OCI-LY3 (cell line): ENCODE results near the gene ZNF519.
"Not testable (repeated sequence)": the region's sequence is repeated elsewhere in the genome, so short reads cannot be mapped to it uniquely, and the experiment has no call there.

ENCODE experiments used
- H2AFZ ChIP-seq: fragments of 200-600, 300-600 bp; shearing (Covaris generic); 2 replicates; pipeline ENCODE4 v1.6.0; 2014; ENCODE audit warnings: antibody characterized with exemption, low read depth, low read length
- H3K27ac ChIP-seq: fragments of 200-600, 300-600 bp; sonication (generic); 2 replicates; pipeline ENCODE4 v1.5.1; 2014; ENCODE audit warnings: mild to moderate bottlenecking, low read length, moderate library complexity, mixed read lengths
- H3K27me3 ChIP-seq: fragments of 200-600, 300-600 bp; sonication (generic); 2 replicates; pipeline ENCODE4 v1.6.1; 2014; ENCODE audit warnings: low read depth, low read length, mixed read lengths
- H3K36me3 ChIP-seq: fragments of 200-600, 300-600 bp; sonication (generic); replicated peaks from 2 replicates; pipeline ENCODE3; 2014; ENCODE audit warnings: low read depth, low read length, mixed read lengths
- H3K4me1 ChIP-seq: fragments of 300-600, 200-600 bp; sonication (generic); 2 replicates; pipeline ENCODE4 v1.6.1; 2014; ENCODE audit warnings: low read length, mixed read lengths
- H3K4me2 ChIP-seq: fragments of 200-600, 300-600 bp; sonication (generic); 2 replicates; pipeline ENCODE4 v1.6.1; 2014; ENCODE audit warnings: low read length, mixed read lengths
- H3K4me3 ChIP-seq: fragments of 300-600, 200-600 bp; sonication (generic); 2 replicates; pipeline ENCODE4 v1.5.1; 2014; ENCODE audit warnings: antibody characterized with exemption, mild to moderate bottlenecking, low read length, moderate library complexity
- H3K79me2 ChIP-seq: fragments of 300-600, 200-600 bp; shearing (Covaris generic); 2 replicates; pipeline ENCODE4 v1.6.1; 2014; ENCODE audit warnings: mild to moderate bottlenecking, low read length, mixed read lengths
- H3K9ac ChIP-seq: fragments of 300-600, 200-600 bp; shearing (Covaris generic); 2 replicates; pipeline ENCODE4 v1.6.0; 2014; ENCODE audit warnings: mild to moderate bottlenecking, low read length, moderate library complexity
- H3K9me3 ChIP-seq: fragments of 200-600, 300-600 bp; shearing (Covaris generic); 2 replicates; pipeline ENCODE4 v1.6.1; 2014; ENCODE audit warnings: low read length, mixed read lengths; ENCODE audit not compliant: insufficient read depth
- H4K20me1 ChIP-seq: fragments of 200-600, 300-600 bp; sonication (generic); 2 replicates; pipeline ENCODE4 v1.6.1; 2016; ENCODE audit warnings: low read length, mixed read lengths; ENCODE audit not compliant: insufficient read depth
- CTCF ChIP-seq: fragments of 200-600, 300-600 bp; sonication (generic); IDR thresholded peaks from 2 replicates; pipeline ENCODE4 v1.5.1; 2014; ENCODE audit warnings: antibody characterized with exemption, low read length, low read depth
- EZH2phosphoT487 ChIP-seq: fragments of 200-600 bp; shearing (Covaris generic); IDR thresholded peaks from 2 replicates; pipeline ENCODE4 v1.6.1; 2018; ENCODE audit warnings: antibody characterized with exemption, mixed run types, low read depth

Gene ZNF519

GRCh38 chr18:14144628-14144895 is 12.3 kb upstream of the ZNF519 start:
- Histone ChIP-seq H3K4me3 (no peak overlapping the region), H3K79me2 (no peaks in the 10 kb centered on the region), H3K36me3 (no peaks in the 10 kb centered on the region), H3K4me2 (no peak overlapping the region), H3K27ac (no peak overlapping the region), H3K9ac (no peak overlapping the region), H3K9me3 (no peaks in the 10 kb centered on the region), H4K20me1 (no peaks in the 10 kb centered on the region), H2AFZ (no peak overlapping the region), H3K27me3 (no peaks in the 10 kb centered on the region), H3K4me1 (no peaks in the 10 kb centered on the region)
- TF ChIP-seq EZH2phosphoT487, result no peak
- no peak for TF ChIP-seq CTCF

GRCh38 chr18:14143871-14144627 is 11.8 kb upstream of the ZNF519 start:
- H3K4me3 ChIP-seq, H4K20me1 ChIP-seq, H3K27ac ChIP-seq, H3K4me1 ChIP-seq, H3K27me3 ChIP-seq, H3K79me2 ChIP-seq, H2AFZ ChIP-seq, H3K4me2 ChIP-seq, H3K9me3 ChIP-seq, H3K9ac ChIP-seq, H3K36me3 ChIP-seq: not testable (repeated sequence)

GRCh38 chr18:14143396-14143795 is 11.2 kb upstream of the ZNF519 start:
- not testable (repeated sequence) for H3K4me1 ChIP-seq, H3K27me3 ChIP-seq, H3K9ac ChIP-seq, H3K9me3 ChIP-seq, H2AFZ ChIP-seq, H3K36me3 ChIP-seq, H3K4me3 ChIP-seq, H3K4me2 ChIP-seq, H3K79me2 ChIP-seq, H3K27ac ChIP-seq, H4K20me1 ChIP-seq

GRCh38 chr18:14142177-14142576 is 9.9 kb upstream of the ZNF519 start:
- H3K27ac ChIP-seq, H3K9ac ChIP-seq, H2AFZ ChIP-seq, H3K27me3 ChIP-seq, H3K4me1 ChIP-seq, H3K79me2 ChIP-seq, H3K4me2 ChIP-seq, H3K4me3 ChIP-seq, H4K20me1 ChIP-seq, H3K36me3 ChIP-seq, H3K9me3 ChIP-seq: not testable (repeated sequence)

GRCh38 chr18:14139583-14139982 is 7.3 kb upstream of the ZNF519 start:
- not testable (repeated sequence) for H3K27ac ChIP-seq, H3K4me2 ChIP-seq, H3K27me3 ChIP-seq

GRCh38 chr18:14137971-14138370 is 5.7 kb upstream of the ZNF519 start:
- H3K36me3 ChIP-seq, result not testable (repeated sequence)

More at GRCh38 chr18:14139583-14139982, 7.3 kb upstream of the ZNF519 start:
- H3K4me1 ChIP-seq, H3K9ac ChIP-seq, H3K79me2 ChIP-seq, H4K20me1 ChIP-seq, H3K9me3 ChIP-seq, H2AFZ ChIP-seq, H3K4me3 ChIP-seq, H3K36me3 ChIP-seq: not testable (repeated sequence)

GRCh38 chr18:14131696-14132270 is 452 bp downstream of the ZNF519 start:
- H4K20me1 ChIP-seq, H3K4me1 ChIP-seq, H3K9me3 ChIP-seq, H2AFZ ChIP-seq, H3K27me3 ChIP-seq, H3K36me3 ChIP-seq: not testable (repeated sequence)
- peak overlapping the region; percentile 12; the same call in 1 of the 2 replicates for H3K27ac ChIP-seq
- peak overlapping the region; percentile 81 for H3K4me2 ChIP-seq
- peak overlapping the region; percentile 71 for H3K9ac ChIP-seq
- H3K79me2 ChIP-seq, result peaks cover 50% of the 10 kb centered on the region
- H3K4me3 ChIP-seq, result peak overlapping the region; percentile 81

More at GRCh38 chr18:14137971-14138370, 5.7 kb upstream of the ZNF519 start:
- H3K27ac ChIP-seq, H3K9me3 ChIP-seq, H3K27me3 ChIP-seq, H3K4me2 ChIP-seq, H4K20me1 ChIP-seq, H3K4me1 ChIP-seq, H3K79me2 ChIP-seq, H2AFZ ChIP-seq, H3K4me3 ChIP-seq, H3K9ac ChIP-seq: not testable (repeated sequence)

- H2AFZ ChIP-seq, H3K27me3 ChIP-seq, H3K27ac ChIP-seq, H4K20me1 ChIP-seq, H3K4me1 ChIP-seq, H3K36me3 ChIP-seq, H3K9me3 ChIP-seq: not testable (repeated sequence)
- H3K9ac ChIP-seq, result peak overlapping the region; percentile 71; the same call in 1 of the 2 replicates
- peaks cover 56% of the 10 kb centered on the region for H3K79me2 ChIP-seq
- peak overlapping the region; percentile 81 for H3K4me2 ChIP-seq
- H3K4me3 ChIP-seq, result peak overlapping the region; percentile 81
Observed at GRCh38 chr18:14130804-14131203, 1.4 kb downstream of the ZNF519 start.
